ENCODE measurements around the gene ARHGAP28. TPM values are rescaled to one million over a fixed set of nuclear protein-coding genes. Genes with fewer than 3 reads are reported as not detected.
"Not testable (repeated sequence)": the region's sequence is repeated elsewhere in the genome, so short reads cannot be mapped to it uniquely, and the experiment has no call there.

ARHGAP28 gene
- total RNA-seq, 3 donors from 2014 or later: 2.0 to 6.8 (median 2.6) TPM

DNA sequence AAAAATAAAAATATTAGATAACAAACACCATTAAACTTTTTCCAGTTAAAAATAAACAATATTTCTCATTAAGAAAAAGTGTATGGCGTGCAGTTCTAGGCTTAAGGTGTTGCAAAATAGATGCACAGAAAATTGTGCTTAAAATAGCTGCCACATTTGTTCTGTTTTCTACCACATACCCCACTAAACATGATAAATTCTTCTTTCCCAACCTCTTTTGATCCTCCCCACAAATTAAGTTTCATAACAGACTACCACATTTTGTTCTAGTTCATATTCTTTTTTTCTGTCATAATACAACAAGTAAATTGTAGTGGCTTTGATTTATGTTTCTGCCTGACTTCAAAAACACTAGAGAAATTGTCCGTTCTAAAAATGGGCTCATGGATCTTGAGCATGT is 64.5 kb downstream of the ARHGAP28 start:
- Histone ChIP-seq H3K9me3 (no peaks in the 10 kb centered on the region), H3K36me3 (ENCODE audit: low read depth) (no peaks in the 10 kb centered on the region), H3K4me3 (no peak overlapping the region), H3K4me1 (ENCODE audit: low read depth) (no peaks in the 10 kb centered on the region)
- DNase-seq (no peak), ATAC-seq (no peak)
- TF ChIP-seq, protein P1, sequence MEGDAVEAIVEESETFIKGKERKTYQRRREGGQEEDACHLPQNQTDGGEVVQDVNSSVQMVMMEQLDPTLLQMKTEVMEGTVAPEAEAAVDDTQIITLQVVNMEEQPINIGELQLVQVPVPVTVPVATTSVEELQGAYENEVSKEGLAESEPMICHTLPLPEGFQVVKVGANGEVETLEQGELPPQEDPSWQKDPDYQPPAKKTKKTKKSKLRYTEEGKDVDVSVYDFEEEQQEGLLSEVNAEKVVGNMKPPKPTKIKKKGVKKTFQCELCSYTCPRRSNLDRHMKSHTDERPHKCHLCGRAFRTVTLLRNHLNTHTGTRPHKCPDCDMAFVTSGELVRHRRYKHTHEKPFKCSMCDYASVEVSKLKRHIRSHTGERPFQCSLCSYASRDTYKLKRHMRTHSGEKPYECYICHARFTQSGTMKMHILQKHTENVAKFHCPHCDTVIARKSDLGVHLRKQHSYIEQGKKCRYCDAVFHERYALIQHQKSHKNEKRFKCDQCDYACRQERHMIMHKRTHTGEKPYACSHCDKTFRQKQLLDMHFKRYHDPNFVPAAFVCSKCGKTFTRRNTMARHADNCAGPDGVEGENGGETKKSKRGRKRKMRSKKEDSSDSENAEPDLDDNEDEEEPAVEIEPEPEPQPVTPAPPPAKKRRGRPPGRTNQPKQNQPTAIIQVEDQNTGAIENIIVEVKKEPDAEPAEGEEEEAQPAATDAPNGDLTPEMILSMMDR (IDR thresholded peaks at IDR 0.05): no peak
- intact Hi-C loops (cut with DNase I, micrococcal nuclease): no loop called here

DNA sequence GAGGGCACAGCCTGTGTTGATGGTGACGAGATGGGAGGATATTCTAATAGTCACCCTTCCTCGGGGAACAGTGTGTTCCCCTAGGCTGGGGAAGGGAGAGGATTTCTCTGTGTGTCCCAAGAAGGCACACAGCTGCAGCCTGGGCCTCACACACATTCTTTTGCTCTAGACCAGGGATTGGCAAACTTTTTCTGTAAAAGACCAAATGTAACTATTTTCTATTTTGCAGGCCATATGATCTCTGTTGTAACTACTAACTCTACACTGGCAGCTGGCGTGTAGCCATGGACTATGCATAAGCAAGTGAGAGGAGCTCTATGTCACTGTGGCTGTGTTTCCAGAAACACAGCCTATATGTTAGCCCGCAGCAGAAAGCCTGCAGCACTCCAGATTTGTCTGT is 65.8 kb downstream of the ARHGAP28 start:
- H3K36me3 ChIP-seq (ENCODE audit: low read depth): no peaks in the 10 kb centered on the region
- ATAC-seq (no peak), DNase-seq (no peak)
- H3K4me3 ChIP-seq: no peak overlapping the region
- TF ChIP-seq, protein P1 (IDR thresholded peaks at IDR 0.05): no peak
- no peaks in the 10 kb centered on the region for H3K9me3 ChIP-seq
- H3K4me1 ChIP-seq (ENCODE audit: low read depth): no peaks in the 10 kb centered on the region
- intact Hi-C loops (cut with DNase I, micrococcal nuclease): no loop called here

DNA sequence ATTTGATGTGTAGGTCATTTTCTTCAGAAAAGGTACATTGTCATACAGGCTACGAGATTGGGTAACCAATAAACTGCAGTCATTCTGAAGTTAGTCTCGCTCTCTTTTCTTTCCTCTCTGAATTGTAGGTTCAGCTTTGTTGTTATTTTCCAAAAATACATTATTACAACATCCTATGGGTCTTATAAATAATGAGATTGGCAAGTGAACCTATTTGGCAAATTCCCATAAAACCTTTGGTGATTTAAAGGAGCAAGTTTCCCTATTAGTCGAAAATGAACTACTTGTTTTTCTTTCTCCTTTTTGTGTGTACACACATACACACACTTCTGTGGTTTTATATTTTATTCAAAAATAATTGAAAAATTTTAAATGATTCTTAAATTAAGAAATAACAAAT is 67.0 kb downstream of the ARHGAP28 start:
- DNase-seq: no peak
- TF ChIP-seq, protein P1 (IDR thresholded peaks at IDR 0.05): no peak
- H3K36me3 ChIP-seq (ENCODE audit: low read depth): no peaks in the 10 kb centered on the region

GRCh38 chr18:6797171-6797570 is 67.7 kb downstream of the ARHGAP28 start:
- no peaks in the 10 kb centered on the region for H3K4me1 ChIP-seq (ENCODE audit: low read depth)
- DNase-seq: no peak
- no peaks in the 10 kb centered on the region for H3K36me3 ChIP-seq (ENCODE audit: low read depth)
- H3K4me3 ChIP-seq: no peak overlapping the region
- no peak for ATAC-seq
- intact Hi-C loops (cut with DNase I, micrococcal nuclease): no loop called here
- H3K9me3 ChIP-seq: no peaks in the 10 kb centered on the region
- TF ChIP-seq, protein P1 (IDR thresholded peaks at IDR 0.05): no peak

More for the DNA sequence above, 67.0 kb downstream of the ARHGAP28 start:
- H3K9me3 ChIP-seq: no peaks in the 10 kb centered on the region
- intact Hi-C loops (cut with DNase I, micrococcal nuclease): no loop called here
- ATAC-seq: no peak
- no peaks in the 10 kb centered on the region for H3K4me1 ChIP-seq (ENCODE audit: low read depth)
- no peak overlapping the region for H3K4me3 ChIP-seq

DNA sequence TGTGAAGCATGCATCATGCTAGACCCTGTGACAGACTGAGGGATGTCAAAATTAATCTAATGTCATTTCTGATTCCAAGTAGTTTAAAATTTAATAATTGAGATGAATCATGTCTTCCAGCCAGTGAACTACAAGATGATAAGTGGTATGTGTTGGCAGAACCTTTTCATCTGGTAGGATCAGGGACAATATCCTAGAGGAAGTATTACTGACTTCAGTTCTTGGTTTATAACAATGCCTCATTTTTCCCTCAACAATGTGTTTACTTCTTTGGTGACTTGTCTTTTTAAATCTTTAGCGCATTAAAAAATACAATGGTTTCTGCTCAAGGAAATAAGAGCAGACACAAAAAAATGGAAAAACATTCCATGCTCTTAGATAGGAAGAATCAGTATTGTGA is 69.4 kb downstream of the ARHGAP28 start:
- intact Hi-C loops (cut with DNase I, micrococcal nuclease): no loop called here
- ATAC-seq: no peak
- H3K9me3 ChIP-seq: no peaks in the 10 kb centered on the region

GRCh38 chr18:6800309-6800708 is 70.8 kb downstream of the ARHGAP28 start:
- ATAC-seq; DNase-seq; H3K36me3 ChIP-seq (ENCODE audit: low read depth); H3K9me3 ChIP-seq; H3K4me1 ChIP-seq (ENCODE audit: low read depth); intact Hi-C loops (cut with DNase I, micrococcal nuclease); H3K4me3 ChIP-seq: not testable (repeated sequence)

More for the DNA sequence above, 69.4 kb downstream of the ARHGAP28 start:
- Histone ChIP-seq H3K4me1 (ENCODE audit: low read depth) (no peaks in the 10 kb centered on the region), H3K4me3 (no peak overlapping the region), H3K36me3 (ENCODE audit: low read depth) (no peaks in the 10 kb centered on the region)
- DNase-seq: no peak
- TF ChIP-seq, protein P1 (IDR thresholded peaks at IDR 0.05): no peak

Measured in mucosa of descending colon (tissue), 3 donors.